IgD-negative memory B cell (primary cell): ENCODE results near the gene TNFRSF25. TPM values are rescaled to one million over a fixed set of nuclear protein-coding genes. Genes with fewer than 3 reads are reported as not detected.

Experiments
- H3K27ac Mint-ChIP-seq, 3 donors: one replicate each; pipeline ENCODE4 v1.8.0; 2020 to 2022; ENCODE audit warnings: mild to moderate bottlenecking in 3 of 3, mixed read lengths in 3 of 3, moderate library complexity in 1 of 3
- H3K27me3 Mint-ChIP-seq: one replicate; pipeline ENCODE4 v1.8.0; 2021; ENCODE audit warnings: mixed read lengths
- H3K36me3 Mint-ChIP-seq: one replicate; pipeline ENCODE4 v1.8.0; 2020; ENCODE audit warnings: mild to moderate bottlenecking, mixed read lengths
- H3K4me1 Mint-ChIP-seq, 3 donors: one replicate each; pipeline ENCODE4 v1.8.0; 2020 to 2022; ENCODE audit warnings: mixed read lengths in 3 of 3, mild to moderate bottlenecking in 1 of 3
- H3K4me3 Mint-ChIP-seq, 4 donors: one replicate each; pipeline ENCODE4 v1.8.0; 2020 to 2022; ENCODE audit warnings: mild to moderate bottlenecking in 4 of 4, mixed read lengths in 4 of 4, moderate library complexity in 3 of 4
- H3K9me3 Mint-ChIP-seq, 3 donors: one replicate each; pipeline ENCODE4 v1.8.0; 2020 to 2021; ENCODE audit warnings: mixed read lengths in 3 of 3, mild to moderate bottlenecking in 1 of 3
- polyA plus RNA-seq: library from polyadenylated mRNA; unstranded; fragments of 300-500 nt; fragmentation: Illumina TruSeq; gene quantifications from one replicate; pipeline ENCODE4 v1.2.3, GENCODE V29; 2021

The TNFRSF25 gene
- polyA plus RNA-seq, 1 donor from 2014 or later = 2.3 TPM

GRCh38 chr1:6506210-6507036 lies 40.5 kb upstream of the TNFRSF25 start:
- Mint-ChIP-seq H3K4me3 (no peak overlapping the region), H3K4me1 (peaks cover 0 to 1% (median 0%) of the 10 kb centered on the region in 3 donors), H3K9me3 (no peaks in the 10 kb centered on the region), H3K27me3 (peaks cover 12% of the 10 kb centered on the region), H3K36me3 (peaks cover 1% of the 10 kb centered on the region), H3K27ac (no peak overlapping the region)

- peaks cover 0 to 1% (median 0%) of the 10 kb centered on the region in 3 donors for H3K4me1 Mint-ChIP-seq
- no peak overlapping the region for H3K27ac Mint-ChIP-seq
- no peaks in the 10 kb centered on the region for H3K9me3 Mint-ChIP-seq
- no peak overlapping the region for H3K4me3 Mint-ChIP-seq
- peaks cover 12% of the 10 kb centered on the region for H3K27me3 Mint-ChIP-seq
- peaks cover 1% of the 10 kb centered on the region for H3K36me3 Mint-ChIP-seq
Measured at GRCh38 chr1:6505367-6506209, 39.6 kb upstream of the TNFRSF25 start.

- H3K9me3 Mint-ChIP-seq = no peaks in the 10 kb centered on the region
- no peak overlapping the region for H3K4me3 Mint-ChIP-seq
- H3K36me3 Mint-ChIP-seq = peaks cover 1% of the 10 kb centered on the region
- peaks cover 0 to 1% (median 0%) of the 10 kb centered on the region in 3 donors for H3K4me1 Mint-ChIP-seq
- no peak overlapping the region for H3K27ac Mint-ChIP-seq
- peaks cover 15% of the 10 kb centered on the region for H3K27me3 Mint-ChIP-seq
Measured at GRCh38 chr1:6504887-6505286, 38.9 kb upstream of the TNFRSF25 start.

GRCh38 chr1:6503884-6504602 lies 38.1 kb upstream of the TNFRSF25 start:
- peaks cover 19% of the 10 kb centered on the region for H3K27me3 Mint-ChIP-seq
- no peaks in the 10 kb centered on the region for H3K4me1 Mint-ChIP-seq
- peaks cover 1% of the 10 kb centered on the region for H3K36me3 Mint-ChIP-seq
- no peak overlapping the region for H3K4me3 Mint-ChIP-seq
- no peaks in the 10 kb centered on the region for H3K9me3 Mint-ChIP-seq
- H3K27ac Mint-ChIP-seq = no peak overlapping the region

GRCh38 chr1:6502000-6502891 lies 36.3 kb upstream of the TNFRSF25 start:
- Mint-ChIP-seq H3K36me3 (peaks cover 1% of the 10 kb centered on the region), H3K27ac (no peak overlapping the region), H3K9me3 (no peaks in the 10 kb centered on the region), H3K4me1 (peaks cover 0 to 2% (median 2%) of the 10 kb centered on the region in 3 donors), H3K4me3 (no peak overlapping the region), H3K27me3 (peaks cover 15% of the 10 kb centered on the region)

GRCh38 chr1:6501279-6501813 lies 35.4 kb upstream of the TNFRSF25 start:
- Mint-ChIP-seq H3K27me3 (peaks cover 13% of the 10 kb centered on the region), H3K4me3 (peak overlapping the region in 1 of 4 donors; percentile 60)

GRCh38 chr1:6500544-6501278 lies 34.7 kb upstream of the TNFRSF25 start:
- peaks cover 0 to 3% (median 2%) of the 10 kb centered on the region in 3 donors for H3K4me1 Mint-ChIP-seq
- peaks cover 1% of the 10 kb centered on the region for H3K36me3 Mint-ChIP-seq
- no peak overlapping the region for H3K4me3 Mint-ChIP-seq
- H3K27ac Mint-ChIP-seq = no peak overlapping the region
- peaks cover 15% of the 10 kb centered on the region for H3K27me3 Mint-ChIP-seq
- no peaks in the 10 kb centered on the region for H3K9me3 Mint-ChIP-seq

More at GRCh38 chr1:6501279-6501813, 35.4 kb upstream of the TNFRSF25 start:
- H3K36me3 Mint-ChIP-seq = peaks cover 1% of the 10 kb centered on the region
- no peaks in the 10 kb centered on the region for H3K9me3 Mint-ChIP-seq
- H3K4me1 Mint-ChIP-seq = peaks cover 0 to 2% (median 2%) of the 10 kb centered on the region in 3 donors
- no peak overlapping the region for H3K27ac Mint-ChIP-seq

- Mint-ChIP-seq H3K27me3 (peaks cover 13% of the 10 kb centered on the region), H3K4me1 (peaks cover 0 to 4% (median 2%) of the 10 kb centered on the region in 3 donors), H3K36me3 (no peaks in the 10 kb centered on the region), H3K27ac (peak overlapping the region in 1 of 3 donors; percentile 84), H3K4me3 (peak overlapping the region in 2 of 4 donors; percentile 35 to 65), H3K9me3 (no peaks in the 10 kb centered on the region)
Measured at GRCh38 chr1:6499296-6499695, 33.3 kb upstream of the TNFRSF25 start.

- Mint-ChIP-seq H3K4me1 (peaks cover 0 to 4% (median 2%) of the 10 kb centered on the region in 3 donors), H3K9me3 (no peaks in the 10 kb centered on the region), H3K27ac (no peak overlapping the region), H3K27me3 (peaks cover 13% of the 10 kb centered on the region), H3K36me3 (no peaks in the 10 kb centered on the region), H3K4me3 (peak overlapping the region in 2 of 4 donors; percentile 35 to 72)
Measured at GRCh38 chr1:6498576-6499111, 32.7 kb upstream of the TNFRSF25 start.

GRCh38 chr1:6497867-6498575 lies 32.0 kb upstream of the TNFRSF25 start:
- peaks cover 0 to 4% (median 2%) of the 10 kb centered on the region in 3 donors for H3K4me1 Mint-ChIP-seq
- H3K27me3 Mint-ChIP-seq = peaks cover 13% of the 10 kb centered on the region
- no peaks in the 10 kb centered on the region for H3K36me3 Mint-ChIP-seq
- no peak overlapping the region for H3K27ac Mint-ChIP-seq
- H3K4me3 Mint-ChIP-seq = peak overlapping the region; percentile 43 to 83 (median 72)
- H3K9me3 Mint-ChIP-seq = no peaks in the 10 kb centered on the region

GRCh38 chr1:6497215-6497866 lies 31.4 kb upstream of the TNFRSF25 start:
- H3K9me3 Mint-ChIP-seq = no peaks in the 10 kb centered on the region
- H3K27ac Mint-ChIP-seq = no peak overlapping the region
- peaks cover 13% of the 10 kb centered on the region for H3K27me3 Mint-ChIP-seq
- H3K4me1 Mint-ChIP-seq = peaks cover 0 to 4% (median 2%) of the 10 kb centered on the region in 3 donors
- H3K4me3 Mint-ChIP-seq = peak overlapping the region in 3 of 4 donors; percentile 72 to 83 (median 72)
- H3K36me3 Mint-ChIP-seq = no peaks in the 10 kb centered on the region

- H3K27ac Mint-ChIP-seq = no peak overlapping the region
- H3K27me3 Mint-ChIP-seq = peaks cover 13% of the 10 kb centered on the region
- H3K9me3 Mint-ChIP-seq = no peaks in the 10 kb centered on the region
- peak overlapping the region; percentile 37 to 82 (median 51) for H3K4me3 Mint-ChIP-seq
- H3K4me1 Mint-ChIP-seq = peaks cover 0 to 4% (median 2%) of the 10 kb centered on the region in 3 donors
- H3K36me3 Mint-ChIP-seq = no peaks in the 10 kb centered on the region
Measured at GRCh38 chr1:6496890-6497214, 30.9 kb upstream of the TNFRSF25 start.
